RWPE1 (cell line): Measurements from ENCODE around the gene TP53AIP1.

Experiments used
- CTCF ChIA-PET: fragments of 350-600 bp; sonication (Branson Sonifier 250); formaldehyde crosslinking; extraction: SDS; loops from one replicate; lab custom pipeline; 2021; lab: Yijun Ruan, JAX
- POLR2A ChIA-PET: fragments of 400-600 bp; formaldehyde crosslinking; extraction: SDS; loops from one replicate; lab custom pipeline; 2020; ENCODE audit warnings: antibody characterized with exemption; ENCODE audit not compliant: low non-redundant PET; lab: Yijun Ruan, JAX
- DNase-seq: peaks from one replicate; pipeline ENCODE4 v3.0.0; 2012; ENCODE audit warnings: low spot score
- H3K27ac ChIP-seq: fragments of 450-650 bp; 2 replicates; pipeline ENCODE4 v1.5.1; 2017
- TF ChIP-seq, protein P1 (sequence below): fragments of 450-650 bp; conservative IDR thresholded peaks from 2 replicates; pipeline ENCODE4 v1.5.1; 2017; ENCODE audit warnings: low read depth, mild to moderate bottlenecking

The TP53AIP1 gene

DNA sequence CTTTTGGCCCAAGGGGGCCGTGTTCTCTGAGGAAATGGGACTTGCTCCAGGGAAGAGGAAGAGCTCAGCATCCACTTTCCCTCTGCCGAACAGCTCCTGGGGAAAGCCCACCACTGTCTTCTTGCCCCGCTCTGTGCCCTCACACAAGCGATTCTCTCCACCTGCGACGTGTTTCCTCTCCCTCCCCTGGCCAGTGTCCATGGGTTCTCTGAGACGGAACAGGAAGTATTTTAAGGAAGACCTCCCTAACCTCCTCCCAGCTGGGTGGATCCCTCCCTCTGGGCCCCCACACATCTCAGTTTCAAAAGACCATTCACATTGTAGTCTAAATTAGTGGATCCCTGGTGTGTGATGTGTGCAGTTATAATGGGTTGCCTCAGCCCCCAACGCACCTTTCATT, 1.6 kb downstream of the TP53AIP1 start:
- H3K27ac ChIP-seq: peak overlapping the region; percentile 93
- POLR2A ChIA-PET: interaction anchor here (0.8 kb wide), 1 partner anchor 38 kb away, joined by 5 read pairs; no protein-coding TSS in a partner anchor
- TF ChIP-seq, protein P1, sequence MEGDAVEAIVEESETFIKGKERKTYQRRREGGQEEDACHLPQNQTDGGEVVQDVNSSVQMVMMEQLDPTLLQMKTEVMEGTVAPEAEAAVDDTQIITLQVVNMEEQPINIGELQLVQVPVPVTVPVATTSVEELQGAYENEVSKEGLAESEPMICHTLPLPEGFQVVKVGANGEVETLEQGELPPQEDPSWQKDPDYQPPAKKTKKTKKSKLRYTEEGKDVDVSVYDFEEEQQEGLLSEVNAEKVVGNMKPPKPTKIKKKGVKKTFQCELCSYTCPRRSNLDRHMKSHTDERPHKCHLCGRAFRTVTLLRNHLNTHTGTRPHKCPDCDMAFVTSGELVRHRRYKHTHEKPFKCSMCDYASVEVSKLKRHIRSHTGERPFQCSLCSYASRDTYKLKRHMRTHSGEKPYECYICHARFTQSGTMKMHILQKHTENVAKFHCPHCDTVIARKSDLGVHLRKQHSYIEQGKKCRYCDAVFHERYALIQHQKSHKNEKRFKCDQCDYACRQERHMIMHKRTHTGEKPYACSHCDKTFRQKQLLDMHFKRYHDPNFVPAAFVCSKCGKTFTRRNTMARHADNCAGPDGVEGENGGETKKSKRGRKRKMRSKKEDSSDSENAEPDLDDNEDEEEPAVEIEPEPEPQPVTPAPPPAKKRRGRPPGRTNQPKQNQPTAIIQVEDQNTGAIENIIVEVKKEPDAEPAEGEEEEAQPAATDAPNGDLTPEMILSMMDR: no peak
- DNase-seq: no peak
- CTCF ChIA-PET: interaction anchor here (1.1 to 1.6 kb wide), 2 partner anchors 8 to 15 kb away, joined by 4 to 5 read pairs; no protein-coding TSS in a partner anchor

DNA sequence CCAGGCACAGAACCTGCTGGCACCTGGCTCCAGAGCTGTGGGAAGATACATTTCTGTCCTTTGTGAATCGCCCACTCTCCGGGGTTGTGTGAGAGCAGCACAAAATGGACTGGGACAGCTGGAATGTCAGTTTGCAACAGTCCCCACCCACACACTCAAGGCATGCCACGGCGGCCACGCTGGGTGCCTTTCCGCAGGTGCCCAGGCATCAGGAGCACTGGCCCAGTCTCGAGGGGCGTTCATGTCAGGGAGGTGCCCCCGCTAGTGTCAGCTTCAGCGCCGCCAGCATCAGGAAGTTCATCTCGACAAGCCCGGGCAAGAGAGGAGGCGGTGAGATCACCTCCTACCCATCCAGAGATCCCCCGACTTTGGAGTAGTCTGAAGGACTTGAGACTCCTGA, 2.1 kb downstream of the TP53AIP1 start:
- TF ChIP-seq, protein P1: no peak
- H3K27ac ChIP-seq: peak overlapping the region; percentile 93
- CTCF ChIA-PET: interaction anchor here (0.8 to 1.6 kb wide), 3 partner anchors 8 to 16 kb away, joined by 3 to 5 read pairs (median 4); no protein-coding TSS in a partner anchor

GRCh38 chr11:128940156-128940555, 2.5 kb downstream of the TP53AIP1 start:
- CTCF ChIA-PET: interaction anchor here (0.6 to 1.6 kb wide), 3 partner anchors 9 to 53 kb away, joined by 3 to 5 read pairs (median 3); no protein-coding TSS in a partner anchor
- DNase-seq: peak; percentile 31
- peak overlapping the region; percentile 93 for H3K27ac ChIP-seq
- POLR2A ChIA-PET: interaction anchor here (0.8 kb wide), 1 partner anchor 37 kb away, joined by 5 read pairs; no protein-coding TSS in a partner anchor
- TF ChIP-seq, protein P1: no peak

More for the DNA sequence above, 2.1 kb downstream of the TP53AIP1 start:
- peak; percentile 78 for DNase-seq
- POLR2A ChIA-PET: interaction anchor here (0.8 kb wide), 1 partner anchor 37 kb away, joined by 5 read pairs; no protein-coding TSS in a partner anchor

DNA sequence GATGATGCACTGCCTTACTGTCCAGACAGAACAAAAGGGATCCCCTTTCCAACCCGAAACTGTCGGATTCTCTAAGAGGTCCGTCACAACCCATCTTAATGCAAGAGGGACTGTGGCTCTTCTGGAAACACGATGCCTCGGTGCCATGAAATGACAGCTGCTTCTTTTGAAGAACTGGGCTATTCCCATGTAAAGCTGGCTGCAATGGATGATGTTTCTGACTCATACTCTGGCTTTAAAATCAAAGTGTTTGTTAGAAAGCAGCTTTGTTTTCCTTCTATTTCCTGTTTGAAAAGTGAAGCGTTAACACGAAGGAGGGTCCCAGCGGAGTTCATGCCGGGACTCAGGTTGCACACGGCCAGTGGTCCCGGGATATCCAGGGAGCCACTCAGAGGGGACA, 3.1 kb downstream of the TP53AIP1 start:
- DNase-seq: no peak
- CTCF ChIA-PET: interaction anchor here (0.6 to 0.8 kb wide), 2 partner anchors 17 to 53 kb away, joined by 3 read pairs; no protein-coding TSS in a partner anchor
- H3K27ac ChIP-seq: peak overlapping the region; percentile 93
- TF ChIP-seq, protein P1: no peak
- POLR2A ChIA-PET: no interaction called here

- TF ChIP-seq, protein P1: no peak
- ChIA-PET CTCF (no interaction called here), POLR2A (no interaction called here)
- no peak for DNase-seq
- no peak overlapping the region for H3K27ac ChIP-seq
These were observed 4.3 kb downstream of the TP53AIP1 start for GRCh38 chr11:128938156-128938885.

GRCh38 chr11:128937480-128937879, 5.2 kb downstream of the TP53AIP1 start:
- POLR2A ChIA-PET: no interaction called here
- no peak for DNase-seq
- CTCF ChIA-PET: no interaction called here
- TF ChIP-seq, protein P1: no peak
- no peak overlapping the region for H3K27ac ChIP-seq
